Measurements from ENCODE around the gene PLA2G12A.

Gene PLA2G12A

DNA sequence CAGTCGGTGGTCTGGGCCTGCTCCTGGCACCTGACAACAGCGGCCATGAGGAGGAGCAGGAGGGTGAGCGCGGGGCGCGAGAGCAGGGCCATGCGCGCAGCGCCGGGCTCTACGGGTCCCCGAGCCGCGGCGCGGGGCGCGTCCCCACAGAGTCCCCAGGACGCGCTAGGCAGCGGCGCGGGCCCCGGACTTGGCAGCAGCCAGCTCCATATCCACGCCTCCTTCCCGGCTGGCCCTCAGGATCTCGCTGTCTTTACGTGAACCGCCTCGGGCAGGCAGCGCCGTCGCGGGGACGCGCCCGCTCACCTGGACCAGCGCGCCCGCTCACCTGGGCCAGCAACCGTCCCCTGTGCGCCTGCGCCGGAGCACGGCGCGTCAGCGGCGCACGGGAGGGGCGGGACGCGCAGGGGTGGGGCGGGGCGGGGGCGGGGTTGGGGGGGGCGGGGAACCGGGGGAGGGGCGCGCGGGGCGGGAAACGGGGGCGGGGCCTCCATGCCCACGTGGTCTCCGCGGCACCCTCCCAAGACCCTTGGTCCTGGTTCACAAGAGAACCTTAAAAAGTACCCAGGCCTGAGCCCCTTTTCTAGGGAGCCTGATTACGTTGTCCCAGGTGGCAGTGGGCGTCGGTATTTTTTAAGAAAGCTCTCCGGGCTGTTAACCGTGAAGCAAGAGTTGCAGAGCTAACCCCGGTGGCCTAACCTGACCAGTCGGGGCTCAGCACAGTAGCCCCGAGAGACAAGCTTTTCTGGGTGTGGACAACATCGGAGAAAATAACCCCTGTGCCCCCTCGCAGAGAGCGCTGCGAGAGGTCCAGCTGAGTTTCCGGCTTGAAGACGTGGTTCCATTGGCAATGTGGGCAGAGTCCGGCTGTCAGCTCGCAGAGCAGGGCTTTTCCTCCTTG is at the start of gene PLA2G12A:
TSS of gene PLA2G12A (minus strand) at position 353 of the 901 bp plus-strand sequence. CDS start at position 92, 261 bp downstream.
- peak; percentile 97 for DNase-seq (ENCODE audit: low spot score)

DNA sequence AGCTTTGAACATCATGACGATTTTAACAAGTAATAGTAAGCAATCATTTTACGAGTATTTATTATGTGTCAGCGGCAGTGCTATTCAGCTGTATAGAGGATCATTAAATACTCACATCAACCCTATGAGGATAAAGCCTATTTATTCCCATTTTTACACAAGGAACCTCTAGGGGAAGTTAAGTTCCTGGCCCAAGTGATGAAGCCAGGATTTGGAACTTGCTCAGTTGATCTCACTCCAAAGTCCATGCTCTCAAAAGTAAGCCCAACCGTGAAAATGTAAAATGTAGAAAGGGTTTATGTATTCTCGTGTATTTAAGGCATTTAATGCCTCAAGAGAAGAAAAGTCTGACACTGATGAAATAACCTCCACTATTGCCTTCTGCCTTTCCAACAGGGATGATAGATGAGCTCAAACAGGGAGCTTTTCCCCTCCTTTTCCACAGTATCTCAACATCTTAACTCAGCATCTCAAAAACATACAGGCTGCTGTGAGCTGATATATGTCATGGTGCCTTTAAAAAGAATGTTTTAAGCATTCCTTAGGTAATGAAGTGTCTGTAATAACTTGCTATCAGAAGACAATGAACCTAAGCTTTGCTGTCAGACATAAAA is 35.0 kb upstream of the PLA2G12A start:
- DNase-seq (ENCODE audit: low spot score), result no peak

DNA sequence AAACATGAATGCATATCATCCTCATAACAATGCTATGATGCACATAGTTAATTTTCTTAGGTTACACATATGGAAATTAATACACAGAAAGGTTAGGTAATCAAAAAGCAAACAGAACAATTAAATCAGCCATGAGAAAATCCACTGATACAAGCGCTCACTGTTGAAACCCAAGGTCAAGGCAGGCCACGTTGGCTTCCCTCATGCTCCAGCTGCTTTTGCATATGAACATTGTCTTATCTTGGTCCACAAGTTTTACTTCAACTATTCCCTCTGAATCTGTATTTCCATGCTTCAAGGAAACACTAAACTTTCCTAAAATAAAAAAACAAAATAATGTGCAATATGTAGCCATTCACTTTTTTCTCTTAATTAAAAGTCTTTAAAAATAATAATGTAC is 34.5 kb upstream of the PLA2G12A start:
- no peak for DNase-seq (ENCODE audit: low spot score)

DNA sequence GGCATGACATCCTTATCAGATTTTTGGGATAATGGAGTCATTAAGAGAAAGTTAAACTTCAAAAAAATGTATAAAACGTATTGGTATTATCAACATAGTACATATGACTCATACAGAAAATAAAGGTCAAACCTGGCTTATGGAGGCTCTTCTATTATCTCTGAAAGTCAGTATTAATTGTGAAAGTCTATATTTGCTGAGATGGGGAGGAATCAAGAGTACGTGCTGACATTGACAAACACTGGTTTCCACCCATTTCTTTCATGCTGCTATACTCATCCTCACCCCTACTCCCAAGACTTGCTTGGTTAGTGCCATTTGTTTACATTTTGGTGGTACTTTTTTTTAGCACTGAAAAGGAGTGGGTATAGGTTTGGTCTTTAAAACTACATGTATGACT is 30.8 kb upstream of the PLA2G12A start:
- no peak for DNase-seq (ENCODE audit: low spot score)

DNA sequence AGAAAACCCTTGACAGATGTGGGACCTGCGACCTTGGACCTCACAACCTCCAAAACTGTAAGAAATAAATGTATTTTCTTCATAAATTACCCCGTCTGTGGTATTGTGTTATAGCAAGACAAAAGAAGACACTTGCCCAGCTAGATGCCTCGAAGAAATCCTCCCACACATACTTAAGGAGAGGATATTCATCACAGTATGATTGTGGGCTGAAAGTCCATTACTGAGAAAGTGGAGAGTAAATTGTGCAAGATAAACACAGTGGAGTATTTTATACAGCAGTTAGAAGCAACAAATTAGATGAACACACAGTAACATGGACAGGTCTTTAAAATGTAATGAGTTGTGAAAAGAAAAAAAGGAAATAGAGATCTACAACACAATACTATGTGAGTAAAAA is 25.8 kb upstream of the PLA2G12A start:
- no peak for DNase-seq (ENCODE audit: low spot score)

DNA sequence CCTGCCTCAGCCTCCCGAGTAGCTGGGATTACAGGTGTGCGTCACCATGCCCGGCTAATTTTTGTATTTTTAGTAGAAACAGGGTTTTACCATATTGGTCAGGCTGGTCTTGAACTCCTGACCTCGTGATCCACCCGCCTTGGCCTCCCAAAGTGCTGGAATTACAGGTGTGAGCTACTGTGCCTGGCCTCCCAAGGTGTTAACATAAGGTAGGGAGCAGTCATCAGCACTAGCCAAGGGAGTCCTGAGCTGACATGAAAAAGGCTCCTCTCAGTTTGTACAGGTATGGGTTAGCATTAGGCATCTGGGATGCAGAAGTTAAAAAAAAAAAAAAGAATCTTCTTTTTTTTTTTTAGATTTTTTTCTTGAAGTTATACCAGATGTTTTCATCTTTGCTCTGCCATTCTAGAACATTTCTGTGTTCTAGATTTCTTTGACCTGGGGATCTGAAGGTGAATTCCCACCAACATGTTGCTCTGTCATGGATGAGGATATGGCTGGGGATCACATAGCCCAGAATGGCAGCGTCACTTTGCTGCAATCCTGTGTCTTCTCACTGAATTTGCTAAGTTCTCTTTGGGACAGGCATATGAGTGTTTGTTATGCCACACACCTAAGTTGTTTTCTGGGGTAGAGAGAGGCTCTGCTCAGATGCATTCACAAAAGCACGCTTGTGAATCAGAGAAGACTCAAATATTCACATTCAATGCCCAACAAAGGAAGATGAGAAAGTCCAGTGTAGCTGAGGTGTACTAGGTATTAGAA is 24.4 kb upstream of the PLA2G12A start:
- DNase-seq (ENCODE audit: low spot score), result no peak

DNA sequence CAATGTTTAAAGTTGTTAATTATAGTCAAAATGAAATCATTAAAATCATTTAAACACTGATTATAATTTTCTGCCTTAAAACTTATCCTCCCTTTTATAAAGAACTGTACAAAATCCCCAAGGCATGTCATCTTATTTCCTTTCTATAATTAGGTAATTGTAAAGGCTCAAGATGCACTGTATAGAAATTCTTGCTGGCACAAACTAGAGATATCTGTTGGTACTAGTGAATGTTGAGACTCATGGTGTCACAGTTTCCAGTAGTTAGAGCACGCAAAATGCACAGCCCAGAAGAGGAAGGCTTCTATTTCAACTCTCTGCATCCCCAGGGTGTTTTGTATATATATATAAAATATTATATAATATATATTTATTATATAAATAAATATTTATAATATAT is 22.7 kb upstream of the PLA2G12A start:
- DNase-seq (ENCODE audit: low spot score), result no peak

DNA sequence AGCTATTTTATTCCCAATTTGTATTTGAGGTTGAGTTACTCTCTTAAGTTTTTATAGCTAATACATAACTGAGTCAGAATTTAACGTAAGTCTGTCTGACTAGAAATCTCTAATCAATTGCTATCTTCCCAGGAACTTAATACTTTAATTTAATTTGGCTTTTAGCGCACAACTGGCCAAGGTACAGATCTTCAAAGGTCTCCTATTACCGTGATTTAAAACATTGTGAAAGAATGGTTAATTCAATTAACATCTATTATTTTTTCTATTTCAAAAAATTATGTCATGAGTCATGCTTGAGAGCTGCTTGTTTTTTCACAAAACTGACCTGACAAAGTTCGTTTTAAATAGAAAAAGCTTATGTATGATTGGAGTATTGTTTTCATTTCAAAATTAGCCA is 22.0 kb upstream of the PLA2G12A start:
- no peak for DNase-seq (ENCODE audit: low spot score)

DNA sequence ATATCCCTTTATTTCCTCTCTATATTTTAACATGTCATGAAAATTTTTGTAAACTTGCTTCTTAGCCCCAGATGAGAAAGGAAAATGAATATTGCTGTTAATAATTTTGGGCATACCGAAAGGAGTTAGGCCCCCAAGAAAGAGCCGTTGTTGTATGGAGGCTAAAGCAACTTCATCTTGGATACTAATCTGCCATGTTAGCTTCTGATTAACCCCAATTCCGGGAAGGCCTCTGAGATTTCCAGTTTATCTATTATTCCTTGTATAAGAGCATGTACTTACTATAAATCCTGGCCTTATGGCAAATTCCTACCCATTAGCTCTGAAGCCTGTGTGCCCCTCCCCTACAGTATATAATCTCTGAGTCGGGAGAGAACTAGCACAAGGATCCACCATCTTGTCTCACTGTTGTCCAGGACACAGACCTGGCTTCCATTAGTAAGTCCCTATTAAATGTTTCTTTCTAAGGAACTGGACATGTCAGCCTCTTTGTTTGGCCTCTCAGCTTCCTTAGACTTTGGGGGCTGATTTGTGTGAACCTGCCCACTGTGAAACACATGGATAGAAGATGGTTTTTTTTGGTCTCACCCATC is 20.9 kb upstream of the PLA2G12A start:
- no peak for DNase-seq (ENCODE audit: low spot score)

DNA sequence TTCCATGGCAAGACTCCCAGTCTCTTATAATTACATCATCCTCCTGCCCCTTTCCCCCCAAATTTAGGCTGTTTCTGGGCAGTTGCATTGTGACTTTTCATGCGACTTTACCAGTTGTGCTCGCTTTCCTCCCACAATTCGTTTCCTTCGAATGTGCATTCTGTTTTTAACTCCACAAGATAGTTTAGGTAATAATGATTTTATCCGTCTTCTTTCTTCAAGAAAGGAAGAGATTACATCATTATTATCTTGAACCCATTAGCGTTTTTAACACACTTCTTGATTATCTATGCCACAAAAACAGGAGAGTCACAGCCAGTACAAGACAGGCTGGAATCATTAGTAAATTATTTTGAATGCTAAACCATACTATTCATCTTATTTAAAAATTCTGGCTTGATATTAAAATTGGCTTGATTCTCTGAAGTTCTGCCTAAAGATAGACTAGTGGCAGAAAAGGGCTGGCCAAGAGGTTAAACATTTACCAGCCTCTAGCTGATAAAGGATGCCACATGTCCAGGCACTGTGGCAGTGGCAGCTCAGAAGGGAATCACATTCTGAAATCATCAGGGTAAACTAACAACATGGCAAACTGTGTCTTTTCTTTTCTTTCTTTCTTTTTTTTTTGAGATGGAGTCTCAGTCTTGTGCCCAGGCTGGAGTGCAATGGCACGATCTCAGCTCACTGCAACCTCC is 19.7 kb upstream of the PLA2G12A start:
- DNase-seq (ENCODE audit: low spot score), result no peak

DNA sequence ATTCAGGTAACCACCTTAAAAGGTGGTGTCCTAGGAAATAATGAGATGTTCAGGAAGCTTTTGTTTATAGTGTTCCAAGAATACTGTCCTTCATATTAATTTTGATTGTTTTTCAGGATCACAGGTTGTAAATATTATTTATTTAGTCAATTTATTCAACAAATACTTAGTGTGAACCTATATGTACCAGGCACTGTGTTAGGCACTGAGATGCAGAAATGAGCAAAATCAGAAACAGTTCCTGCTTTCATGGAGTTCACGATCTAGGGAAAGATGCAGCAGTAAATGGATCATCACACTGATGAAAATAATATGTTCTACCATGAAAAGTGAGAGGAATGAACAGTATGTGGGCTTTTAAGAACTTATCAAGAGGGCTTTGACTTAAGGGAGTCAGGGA is 18.2 kb upstream of the PLA2G12A start:
- DNase-seq (ENCODE audit: low spot score), result no peak

DNA sequence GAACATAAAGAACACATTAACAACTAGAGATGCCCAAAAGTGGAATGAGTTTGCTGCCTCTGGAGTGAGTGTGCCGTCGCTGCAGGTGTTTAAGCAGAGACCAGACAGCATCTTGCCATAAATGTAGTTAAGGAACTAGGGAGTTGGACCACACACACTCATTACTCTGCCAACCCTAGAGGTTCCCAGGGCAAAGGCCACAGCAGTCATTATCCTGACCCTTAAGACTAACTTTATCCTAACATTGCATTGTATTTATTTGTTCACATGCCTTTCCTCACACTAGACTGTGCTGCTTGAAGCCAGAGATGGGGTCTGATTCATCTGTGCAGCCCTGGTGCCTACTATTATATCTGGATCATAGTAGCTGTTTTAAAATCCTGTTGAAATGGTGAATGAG is 16.9 kb upstream of the PLA2G12A start:
- DNase-seq (ENCODE audit: low spot score), result no peak

DNA sequence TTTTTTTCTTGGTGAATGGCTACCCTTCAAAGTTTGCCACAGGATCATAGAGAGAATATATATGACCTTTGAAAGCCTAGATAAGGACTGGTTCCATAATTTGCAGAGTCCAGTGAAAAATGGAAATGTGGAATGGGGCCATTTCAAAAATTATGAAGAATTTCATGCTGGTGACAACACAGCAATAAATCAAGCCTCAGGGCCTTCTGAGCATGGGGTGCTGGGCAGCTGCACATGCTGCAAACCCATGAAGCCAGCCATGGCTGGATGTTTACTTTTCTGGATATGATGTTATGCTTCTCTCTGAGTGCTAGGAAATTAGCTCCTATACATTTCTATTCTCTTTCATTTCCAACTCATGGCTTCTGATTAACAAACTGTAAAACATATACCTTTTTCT is 16.0 kb upstream of the PLA2G12A start:
- no peak for DNase-seq (ENCODE audit: low spot score)

DNA sequence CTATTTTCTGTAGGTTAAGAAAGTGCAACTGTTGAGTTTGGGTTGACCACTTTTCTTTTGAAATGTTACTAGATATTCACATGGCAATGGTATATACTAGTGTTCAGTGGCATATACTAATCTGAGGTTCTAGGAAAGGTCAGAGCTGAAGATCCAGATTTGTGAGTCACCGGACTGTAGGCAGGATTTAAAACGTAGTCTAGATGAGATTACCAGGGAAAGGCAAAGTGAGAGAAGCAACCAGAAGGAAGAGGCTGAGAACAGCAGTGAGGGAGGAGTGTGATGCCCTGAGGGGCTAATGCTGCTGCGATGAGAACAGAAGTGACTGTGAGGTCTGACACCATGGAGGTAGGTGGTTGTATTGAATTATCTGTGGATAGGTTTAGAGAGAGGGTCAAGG is 9.7 kb upstream of the PLA2G12A start:
- no peak for DNase-seq (ENCODE audit: low spot score)

DNA sequence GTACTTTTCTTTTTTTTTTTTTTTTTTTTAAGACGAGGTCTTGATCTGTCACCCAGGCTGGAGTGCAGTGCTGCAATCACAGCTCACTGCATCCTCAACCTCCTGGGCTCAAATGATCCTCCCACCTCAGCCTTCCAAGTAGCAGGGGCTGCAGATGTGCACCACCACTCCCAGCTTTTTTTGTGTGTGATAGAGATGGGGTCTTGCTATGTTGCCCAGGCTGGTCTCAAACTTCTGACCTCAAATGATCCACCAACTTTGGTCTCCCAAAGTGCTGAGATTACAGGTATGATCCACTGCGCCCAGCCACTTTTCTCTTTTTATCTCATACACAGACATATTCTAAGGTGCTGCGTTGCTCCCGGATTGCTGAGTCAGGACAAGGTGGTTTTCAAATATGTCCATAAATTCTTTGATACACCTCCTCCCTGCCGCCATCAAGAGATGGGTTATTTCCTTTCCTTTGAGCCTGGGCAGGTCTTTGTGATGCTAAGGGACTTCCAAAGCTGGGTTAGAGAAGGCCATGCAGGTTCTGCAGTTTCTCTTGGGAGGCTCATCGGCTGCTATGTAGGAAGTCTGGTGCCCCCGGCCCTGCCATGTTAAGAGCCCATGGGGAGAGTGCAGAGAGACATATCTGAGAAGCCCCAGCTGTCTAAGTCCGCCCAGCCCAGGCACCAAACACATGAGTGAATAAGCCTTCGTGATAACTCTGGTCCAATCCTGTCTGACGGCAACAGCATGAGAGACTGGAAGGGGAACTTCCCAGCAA is 8.4 kb upstream of the PLA2G12A start:
- DNase-seq (ENCODE audit: low spot score), result no peak

DNA sequence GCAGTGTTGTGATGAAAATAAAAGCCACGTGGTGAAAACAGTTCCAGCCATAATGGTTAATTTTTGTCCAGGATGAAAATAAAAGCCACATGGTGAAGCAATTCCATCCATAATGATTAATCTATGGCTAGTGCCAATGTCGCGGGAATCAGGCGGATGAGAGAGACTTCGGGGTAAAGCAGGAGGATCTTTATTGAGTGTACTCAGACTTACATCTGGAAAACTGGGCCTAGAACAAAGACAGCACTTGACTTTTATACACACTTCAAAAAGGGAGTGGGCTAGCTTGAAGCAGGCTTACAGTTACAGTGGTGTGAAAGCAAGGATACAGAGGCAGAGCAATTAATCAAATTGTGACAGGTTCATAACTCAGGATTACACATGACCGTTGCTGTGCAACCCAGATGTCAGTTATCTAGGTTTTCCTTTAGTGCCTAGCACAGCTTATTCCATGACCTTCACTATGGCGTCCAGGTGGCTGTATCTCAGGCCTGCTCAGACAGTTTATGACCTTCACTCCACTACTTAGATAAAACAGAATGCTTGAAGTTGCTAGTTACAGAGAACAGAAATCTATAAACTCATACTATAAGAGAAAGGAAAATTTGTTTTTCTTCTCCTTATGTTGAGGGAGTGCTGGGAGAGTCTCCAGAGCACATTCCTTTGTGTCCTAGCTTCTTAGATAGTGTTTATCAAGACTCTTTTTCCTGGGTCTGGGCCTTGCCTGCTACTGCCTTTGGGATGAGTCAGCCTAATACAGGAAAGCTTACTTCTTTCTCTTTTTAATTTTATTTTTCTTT is 5.9 kb upstream of the PLA2G12A start:
- DNase-seq (ENCODE audit: low spot score), result no peak

DNA sequence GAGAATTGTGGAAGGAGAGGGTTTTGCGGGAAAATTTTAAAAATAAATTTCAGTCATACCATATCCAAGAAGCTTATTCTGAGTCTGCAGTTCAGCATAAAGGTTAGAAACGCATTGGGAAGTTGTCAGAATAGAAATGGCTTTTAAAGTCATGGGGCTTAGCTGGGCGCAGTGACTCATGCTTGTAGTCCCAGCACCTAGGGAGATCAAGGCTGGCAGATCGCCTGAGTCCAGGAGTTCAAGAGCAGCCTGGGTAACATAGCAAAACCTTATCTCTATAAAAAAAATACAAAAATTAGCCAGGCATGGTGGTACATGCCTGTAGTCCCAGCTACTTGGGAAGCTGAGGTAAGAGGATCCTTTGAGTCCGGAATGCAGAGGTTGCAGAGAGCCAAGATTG is 3.9 kb upstream of the PLA2G12A start:
- DNase-seq (ENCODE audit: low spot score), result no peak

DNA sequence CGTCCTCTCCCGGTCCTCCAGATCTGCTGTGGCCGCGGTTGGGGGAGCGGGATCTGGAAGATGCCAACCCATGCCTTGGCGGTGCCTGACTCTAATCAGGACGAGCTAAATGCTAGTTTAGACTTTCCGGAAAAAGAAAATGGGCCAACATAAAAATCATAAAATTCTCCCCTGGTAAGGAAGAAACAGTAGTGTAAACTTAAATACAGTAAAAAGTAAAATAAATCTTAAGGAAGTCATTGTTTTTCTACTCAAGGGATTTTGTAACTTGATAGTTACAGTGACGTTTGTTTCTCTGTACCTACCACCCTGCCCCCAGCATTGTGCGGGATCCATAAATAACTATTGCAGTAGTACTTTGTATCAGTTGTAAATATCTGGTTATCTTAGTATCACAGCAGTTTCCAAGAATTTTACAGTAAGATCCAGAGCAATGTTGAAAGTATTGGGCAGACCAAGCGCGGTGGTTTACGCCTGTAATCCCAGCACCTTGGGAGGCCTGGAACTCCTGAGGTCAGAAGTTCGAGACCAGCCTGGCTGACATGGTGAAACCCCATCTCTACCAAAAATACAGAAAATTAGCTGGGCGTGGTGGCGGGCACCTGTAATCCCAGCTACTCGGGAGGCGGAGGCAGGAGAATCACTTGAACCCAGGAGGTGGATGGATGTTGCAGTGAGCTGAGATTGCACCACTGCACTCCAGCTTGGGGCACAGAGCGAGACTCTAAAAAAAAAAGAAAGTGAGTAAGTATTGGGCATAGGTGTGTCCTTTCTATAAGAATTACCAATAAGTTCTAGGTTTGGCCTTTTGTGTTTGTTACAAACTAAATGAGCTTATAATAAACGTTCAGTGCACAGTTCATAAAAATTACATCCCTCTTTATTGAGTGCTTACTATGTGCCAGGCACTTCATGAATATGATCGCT is 1.0 kb upstream of the PLA2G12A start:
- no peak for DNase-seq (ENCODE audit: low spot score)

DNA sequence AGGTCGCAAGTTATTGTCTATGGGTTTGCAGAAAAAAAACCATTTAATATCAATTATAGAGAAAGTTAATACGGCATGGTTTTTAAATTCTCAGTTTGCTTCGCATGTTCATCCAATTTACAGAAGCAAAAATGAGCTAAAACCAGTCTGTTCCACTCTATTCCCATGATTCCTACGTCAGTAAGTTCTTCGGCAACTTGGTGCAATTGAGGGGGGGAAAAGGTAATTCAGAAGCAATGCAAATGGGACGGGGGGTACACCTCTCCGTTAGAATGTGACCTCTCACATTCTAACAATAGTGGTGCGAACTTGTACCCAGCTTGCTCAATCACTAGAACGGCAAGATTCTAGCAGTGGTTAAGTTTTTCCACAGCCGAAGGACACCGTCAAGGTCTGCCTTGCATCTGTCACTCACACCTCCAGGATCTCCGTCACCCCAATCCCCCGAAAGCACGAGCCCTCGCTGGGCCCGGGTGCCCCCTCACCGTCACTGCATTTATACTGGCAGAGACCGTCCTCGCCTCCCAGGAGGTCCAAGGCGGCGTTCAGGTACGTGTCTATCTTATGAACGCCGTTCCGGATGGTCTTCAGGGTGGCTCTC is 653 bp downstream of the PLA2G12A start:
- DNase-seq (ENCODE audit: low spot score), result no peak
